Esophagus squamous epithelium (tissue), 5 donors: Measurements from ENCODE around the gene LINC01488. TPM values are rescaled to one million over a fixed set of nuclear protein-coding genes. Genes with fewer than 3 reads are reported as not detected.

ENCODE experiments used
- DNase-seq: peaks from one replicate; lab custom pipeline; 2025; lab: John Stamatoyannopoulos, UW
- H3K27ac ChIP-seq, 4 donors: fragments of 200-600 bp; sonication (generic); one replicate each; pipeline ENCODE4 v1.5.1; 2016 to 2019; ENCODE audit warnings: mild to moderate bottlenecking in 1 of 4
- H3K27me3 ChIP-seq, 4 donors: fragments of 200-600 bp; sonication (generic); 1 replicate in 3 of 4; 2 replicates in 1 of 4; pipeline versions ENCODE4 v1.5.1 to v1.6.0; 2017 to 2021; ENCODE audit warnings: antibody characterized with exemption in 1 of 4
- H3K36me3 ChIP-seq, 3 donors: fragments of 200-600 bp; sonication (generic); one replicate each; pipeline ENCODE4 v1.5.1; 2016 to 2019
- H3K4me1 ChIP-seq, 3 donors: fragments of 200-600 bp; sonication (generic); one replicate each; pipeline ENCODE4 v1.5.1; 2017 to 2019
- H3K4me3 ChIP-seq, 4 donors: fragments of 200-600 bp; sonication (generic); 1 replicate in 3 of 4; 2 replicates in 1 of 4; pipeline ENCODE4 v1.5.1; 2016 to 2019; ENCODE audit warnings: mild to moderate bottlenecking in 2 of 4, moderate library complexity in 1 of 4
- H3K9me3 ChIP-seq, 3 donors: fragments of 200-600 bp; sonication (generic); one replicate each; pipeline ENCODE4 v1.5.1; 2016 to 2019
- POLR2A ChIP-seq, 4 donors: fragments of 450-650 bp; IDR thresholded peaks; one replicate each; pipeline ENCODE4 v1.6.1; 2017; ENCODE audit warnings: antibody characterized with exemption in 4 of 4, mild to moderate bottlenecking in 4 of 4, moderate library complexity in 3 of 4
- WGBS, 2 donors: methylation state at CpG; one replicate each; pipeline ENCODE4 v1.1.5; 2018; 5-methylcytosine and 5-hydroxymethylcytosine counted together
- intact Hi-C: fragments of 100-400 bp; cut with DNase I; formaldehyde crosslinking; loops from one replicate; pipeline ENCODE4 v1.15.0; 2022
- total RNA-seq, 4 donors: library from RNA; depleted of rRNA; stranded (reverse); fragments of >200 nt; gene quantifications; one replicate each; pipeline ENCODE4 v1.1.0, GENCODE V29; 2016
- TF ChIP-seq, protein P1 (sequence below), 6 experiments: fragments of 450-650 bp in 4 of 6; fragments of 200-600 bp in 2 of 6; sonication (generic) in 2 of 6; IDR thresholded peaks; one replicate each; pipeline ENCODE4 v1.5.1; 2016 to 2019; ENCODE audit warnings: antibody characterized with exemption in 6 of 6, mild to moderate bottlenecking in 4 of 6, moderate library complexity in 4 of 6
- donor health status: DM: yes; HTN: yes; CAD: no.

The LINC01488 gene
- total RNA-seq, 4 donors from 2014 or later = not detected

DNA sequence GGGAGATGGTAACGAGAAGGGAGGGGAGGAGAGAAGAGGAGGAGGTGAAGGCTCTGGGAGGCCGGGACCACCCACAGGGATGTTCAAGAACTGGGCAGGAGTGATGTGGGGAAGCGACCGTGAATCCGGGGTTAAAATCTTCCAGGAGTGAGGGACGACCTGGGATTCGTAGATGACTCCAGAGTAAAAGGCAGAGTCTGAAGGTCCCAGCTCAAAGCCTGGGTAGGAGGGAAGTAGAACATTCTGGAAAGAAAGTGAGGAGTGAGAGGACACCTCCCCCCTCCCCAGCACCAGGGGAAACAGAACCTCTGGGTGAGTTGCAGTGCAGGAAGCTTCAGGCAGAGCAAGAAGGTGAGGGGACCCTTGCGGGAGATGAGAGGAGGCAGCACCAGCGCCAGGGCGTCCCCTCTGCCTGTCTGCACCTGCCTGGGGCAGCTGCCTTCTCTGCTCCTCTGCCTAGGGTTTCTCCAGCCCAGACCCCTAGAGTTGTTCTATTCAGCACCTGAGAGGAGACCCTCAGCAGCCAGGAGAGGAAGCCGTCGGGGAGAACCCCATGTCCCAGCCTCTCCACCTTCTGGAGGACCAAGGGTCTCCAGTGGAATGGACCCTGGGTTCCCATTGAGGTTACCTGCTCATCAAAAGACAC is 49.7 kb downstream of the LINC01488 start:
- Histone ChIP-seq H3K36me3 (no peaks in the 10 kb centered on the region), H3K4me1 (no peaks in the 10 kb centered on the region), H3K9me3 (no peaks in the 10 kb centered on the region), H3K4me3 (no peak overlapping the region), H3K27ac (no peak overlapping the region), H3K27me3 (peaks cover 0 to 7% (median 0%) of the 10 kb centered on the region in 4 donors)
- WGBS, 2 donors = 80 to 93% methylated on average over 10 to 11 of the region's 12 CpGs
- no peak for DNase-seq
- TF ChIP-seq POLR2A (IDR thresholded peaks at IDR 0.05) = no peak
- TF ChIP-seq, protein P1, sequence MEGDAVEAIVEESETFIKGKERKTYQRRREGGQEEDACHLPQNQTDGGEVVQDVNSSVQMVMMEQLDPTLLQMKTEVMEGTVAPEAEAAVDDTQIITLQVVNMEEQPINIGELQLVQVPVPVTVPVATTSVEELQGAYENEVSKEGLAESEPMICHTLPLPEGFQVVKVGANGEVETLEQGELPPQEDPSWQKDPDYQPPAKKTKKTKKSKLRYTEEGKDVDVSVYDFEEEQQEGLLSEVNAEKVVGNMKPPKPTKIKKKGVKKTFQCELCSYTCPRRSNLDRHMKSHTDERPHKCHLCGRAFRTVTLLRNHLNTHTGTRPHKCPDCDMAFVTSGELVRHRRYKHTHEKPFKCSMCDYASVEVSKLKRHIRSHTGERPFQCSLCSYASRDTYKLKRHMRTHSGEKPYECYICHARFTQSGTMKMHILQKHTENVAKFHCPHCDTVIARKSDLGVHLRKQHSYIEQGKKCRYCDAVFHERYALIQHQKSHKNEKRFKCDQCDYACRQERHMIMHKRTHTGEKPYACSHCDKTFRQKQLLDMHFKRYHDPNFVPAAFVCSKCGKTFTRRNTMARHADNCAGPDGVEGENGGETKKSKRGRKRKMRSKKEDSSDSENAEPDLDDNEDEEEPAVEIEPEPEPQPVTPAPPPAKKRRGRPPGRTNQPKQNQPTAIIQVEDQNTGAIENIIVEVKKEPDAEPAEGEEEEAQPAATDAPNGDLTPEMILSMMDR (IDR thresholded peaks at IDR 0.05) = no peak
- intact Hi-C loops = no loop called here

DNA sequence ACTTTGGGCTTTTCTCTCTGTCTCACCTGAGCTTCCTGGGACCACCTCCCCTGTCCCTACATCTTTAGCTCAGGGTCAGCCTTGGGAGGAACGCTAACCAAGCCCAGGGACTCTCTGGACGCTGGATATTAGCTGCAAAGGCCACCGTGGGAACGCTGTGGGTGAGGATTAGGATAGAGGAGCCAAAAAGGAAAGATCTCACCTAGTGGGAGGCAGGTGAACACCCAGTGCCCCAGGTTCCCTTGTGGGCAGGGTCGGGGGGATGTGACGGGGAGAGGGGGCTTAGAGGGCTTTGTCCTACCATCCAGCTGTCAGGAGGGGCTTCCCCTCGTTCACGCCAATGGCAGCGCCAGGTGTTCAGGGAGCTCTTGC is 50.2 kb downstream of the LINC01488 start:
- Histone ChIP-seq H3K36me3 (no peaks in the 10 kb centered on the region), H3K4me3 (no peak overlapping the region), H3K27me3 (peaks cover 0 to 7% (median 0%) of the 10 kb centered on the region in 4 donors), H3K4me1 (no peaks in the 10 kb centered on the region), H3K9me3 (no peaks in the 10 kb centered on the region), H3K27ac (no peak overlapping the region)
- 77 to 86% methylated on average over 5 to 9 of the region's 9 CpGs for WGBS, 2 donors
- intact Hi-C loops = no loop called here
- TF ChIP-seq, protein P1 (IDR thresholded peaks at IDR 0.05) = no peak
- TF ChIP-seq POLR2A (IDR thresholded peaks at IDR 0.05) = no peak
- no peak for DNase-seq

DNA sequence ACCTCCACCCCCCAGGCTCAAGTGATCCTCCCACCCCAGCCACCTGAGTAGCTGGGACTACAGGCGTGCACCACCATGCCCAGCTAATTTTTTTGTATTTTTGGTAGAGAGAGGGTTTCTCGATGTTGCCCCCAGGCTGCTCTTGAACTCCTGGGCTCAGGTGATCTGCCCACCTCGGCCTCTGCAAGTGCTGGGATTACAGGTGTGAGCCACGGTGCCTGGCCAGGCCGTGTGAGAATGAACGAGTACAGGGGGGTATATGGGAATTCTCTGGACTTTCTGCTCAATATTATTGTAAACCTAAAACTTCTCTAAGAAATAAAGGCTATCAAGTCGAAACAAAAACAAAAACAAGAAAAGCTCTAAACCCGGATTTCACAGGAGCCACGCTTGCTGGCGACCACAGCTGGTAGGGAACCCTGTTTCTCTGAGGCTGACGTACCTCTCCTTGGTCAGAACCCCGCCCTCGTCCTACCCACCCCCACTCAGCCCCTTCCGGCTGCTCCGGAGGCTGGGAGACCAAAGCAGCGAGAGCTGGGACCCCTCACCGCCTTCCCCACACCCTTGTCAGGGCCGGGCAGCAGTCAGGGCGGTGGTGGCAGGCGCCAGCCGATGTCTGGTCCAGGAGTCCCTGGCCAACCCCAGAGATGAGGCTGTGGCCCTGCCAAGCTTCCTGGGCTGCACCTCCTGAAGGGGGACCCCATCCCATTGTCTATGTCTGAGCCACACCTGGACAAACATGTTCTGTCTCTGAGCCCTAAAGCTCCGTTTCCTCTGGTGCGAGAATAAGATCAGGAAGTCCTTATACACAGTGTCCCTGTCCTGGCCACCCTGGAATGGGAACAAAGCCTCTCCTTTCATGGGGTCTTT is 52.1 kb downstream of the LINC01488 start:
- Histone ChIP-seq H3K27ac (no peak overlapping the region), H3K4me1 (peaks cover 0 to under 1% (median 0%) of the 10 kb centered on the region in 3 donors), H3K4me3 (no peak overlapping the region), H3K27me3 (peaks cover 0 to 7% (median 0%) of the 10 kb centered on the region in 4 donors), H3K9me3 (no peaks in the 10 kb centered on the region), H3K36me3 (no peaks in the 10 kb centered on the region)
- intact Hi-C loops = no loop called here
- WGBS, 2 donors = 78% methylated on average over 13 to 18 of the region's 23 CpGs
- TF ChIP-seq POLR2A (IDR thresholded peaks at IDR 0.05) = no peak
- TF ChIP-seq, protein P1 (IDR thresholded peaks at IDR 0.05) = no peak
- DNase-seq = no peak

DNA sequence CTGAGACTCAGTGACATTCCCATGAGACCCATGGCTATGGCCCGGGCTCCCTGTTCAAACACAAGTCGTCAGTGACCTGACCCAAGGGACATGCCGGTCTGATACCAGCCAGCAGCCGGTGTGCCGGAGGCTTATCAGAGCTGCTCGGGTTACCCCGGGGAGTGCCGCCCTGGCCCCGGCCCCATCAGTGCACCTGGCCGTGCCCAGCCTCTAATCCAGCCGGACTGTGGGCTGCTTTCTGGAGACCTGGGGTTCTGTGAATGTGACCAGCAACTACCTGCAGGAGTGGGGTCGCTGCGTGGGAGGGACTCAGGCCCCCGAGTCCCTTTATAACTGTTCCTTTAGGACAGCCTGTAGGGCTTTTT is 52.7 kb downstream of the LINC01488 start:
- no peak for DNase-seq

More for the DNA sequence above, 52.7 kb downstream of the LINC01488 start:
- TF ChIP-seq, protein P1 (IDR thresholded peaks at IDR 0.05) = no peak
- no peak for TF ChIP-seq POLR2A (IDR thresholded peaks at IDR 0.05)
- no peak overlapping the region for H3K4me3 ChIP-seq
- no peak overlapping the region for H3K27ac ChIP-seq
- no peaks in the 10 kb centered on the region for H3K36me3 ChIP-seq
- no peaks in the 10 kb centered on the region for H3K9me3 ChIP-seq
- H3K27me3 ChIP-seq = peaks cover 0 to 7% (median 0%) of the 10 kb centered on the region in 4 donors
- WGBS, 2 donors = no CpG with 5 or more reads among the region's 14 CpGs
- H3K4me1 ChIP-seq = peaks cover 0 to 7% (median 0%) of the 10 kb centered on the region in 3 donors
- intact Hi-C loops = no loop called here
